ENCODE results near the gene A1CF. TPM values are rescaled to one million over a fixed set of nuclear protein-coding genes. Genes with fewer than 3 reads are reported as not detected.
"Not testable (repeated sequence)": the region's sequence is repeated elsewhere in the genome, so short reads cannot be mapped to it uniquely, and the experiment has no call there.

Gene A1CF
- total RNA-seq, 1 donor: not detected

GRCh38 chr10:50892467-50892866, 7.0 kb upstream of the A1CF start:
- no peak for TF ChIP-seq CTCF (IDR thresholded peaks at IDR 0.05; ENCODE audit: insufficient read depth, low read length)
- no peak for DNase-seq (ENCODE audit: low read depth)

GRCh38 chr10:50884302-50884701, 1.1 kb downstream of the A1CF start:
- no peak for DNase-seq (ENCODE audit: low read depth)
- no peak overlapping the region for H3K4me3 ChIP-seq (ENCODE audit: low read depth, low read length)
- TF ChIP-seq CTCF (IDR thresholded peaks at IDR 0.05; ENCODE audit: insufficient read depth, low read length): no peak

More at GRCh38 chr10:50892467-50892866, 7.0 kb upstream of the A1CF start:
- H3K4me3 ChIP-seq (ENCODE audit: low read depth, low read length): no peak overlapping the region

GRCh38 chr10:50883629-50884028, 1.8 kb downstream of the A1CF start:
- DNase-seq (ENCODE audit: low read depth): no peak
- TF ChIP-seq CTCF (IDR thresholded peaks at IDR 0.05; ENCODE audit: insufficient read depth, low read length): no peak
- H3K4me3 ChIP-seq (ENCODE audit: low read depth, low read length): no peak overlapping the region

- DNase-seq (ENCODE audit: low read depth): no peak
- TF ChIP-seq CTCF (IDR thresholded peaks at IDR 0.05; ENCODE audit: insufficient read depth, low read length): no peak
- no peak overlapping the region for H3K4me3 ChIP-seq (ENCODE audit: low read depth, low read length)
These were observed 2.9 kb downstream of the A1CF start for GRCh38 chr10:50882540-50882983.

GRCh38 chr10:50881046-50881445, 4.4 kb downstream of the A1CF start:
- DNase-seq (ENCODE audit: low read depth); H3K4me3 ChIP-seq (ENCODE audit: low read depth, low read length): not testable (repeated sequence)

- no peak for DNase-seq (ENCODE audit: low read depth)
- TF ChIP-seq CTCF (IDR thresholded peaks at IDR 0.05; ENCODE audit: insufficient read depth, low read length): no peak
- H3K4me3 ChIP-seq (ENCODE audit: low read depth, low read length): no peak overlapping the region
These were observed 9.0 kb downstream of the A1CF start for GRCh38 chr10:50876429-50876828.

- DNase-seq (ENCODE audit: low read depth): no peak
- H3K4me3 ChIP-seq (ENCODE audit: low read depth, low read length): no peak overlapping the region
- no peak for TF ChIP-seq CTCF (IDR thresholded peaks at IDR 0.05; ENCODE audit: insufficient read depth, low read length)
These were observed 10.7 kb downstream of the A1CF start for GRCh38 chr10:50874723-50875122.
